IMR-90 (cell line): ENCODE data around the gene RCL1. TPM values are rescaled to one million over a fixed set of nuclear protein-coding genes. Genes with fewer than 3 reads are reported as not detected.

Experiments used
- ATAC-seq: fragments of 200-7000 bp; cut with Tn5 transposase; 2 replicates; pipeline ENCODE4 v1.9.1; 2020; ENCODE audit warnings: low read depth, mild to moderate bottlenecking, moderate library complexity
- BruUV-seq: library from RNA; stranded (reverse); fragments of 400-500 nt; replicated peaks from 2 replicates; lab custom pipeline; 2021; lab: Mats Ljungman, UMichigan
- CTCF ChIA-PET: fragments of 300-600 bp; formaldehyde crosslinking; extraction: SDS; loops from one replicate; lab custom pipeline; 2021; ENCODE audit warnings: antibody characterized with exemption; lab: Yijun Ruan, JAX
- POLR2A ChIA-PET: fragments of 300-600 bp; sonication (Branson Sonifier 250); formaldehyde crosslinking; loops from one replicate; lab custom pipeline; 2022; ENCODE audit warnings: antibody characterized with exemption; ENCODE audit not compliant: unreplicated experiment; lab: Charles Lee
- DNase-seq: peaks from one replicate; pipeline ENCODE4 v3.0.0; 2013
- H2AFZ ChIP-seq: replicated peaks from 2 replicates; pipeline ENCODE3; 2013; ENCODE audit warnings: low read length, mild to moderate bottlenecking; ENCODE audit not compliant: poor library complexity
- H2AK5ac ChIP-seq: 2 replicates; pipeline ENCODE4 v1.6.1; 2013; ENCODE audit warnings: low read depth, low read length, inconsistent platforms
- H2AK9ac ChIP-seq: replicated peaks from 2 replicates; pipeline ENCODE3; 2013; ENCODE audit warnings: mild to moderate bottlenecking, low read depth, low read length, moderate library complexity; ENCODE audit not compliant: poor library complexity
- H2BK120ac ChIP-seq: 2 replicates; pipeline ENCODE4 v1.6.1; 2013; ENCODE audit warnings: low read depth, low read length, inconsistent platforms
- H2BK15ac ChIP-seq: 3 replicates; pipeline ENCODE4 v1.6.1; 2013; ENCODE audit warnings: low read depth, low read length, inconsistent platforms
- H2BK20ac ChIP-seq: 2 replicates; pipeline ENCODE4 v1.6.1; 2013; ENCODE audit warnings: low read depth, mild to moderate bottlenecking, inconsistent platforms, low read length, moderate library complexity
- H2BK5ac ChIP-seq: 2 replicates; pipeline ENCODE4 v1.6.1; 2013; ENCODE audit warnings: mild to moderate bottlenecking, low read depth, low read length, inconsistent platforms; ENCODE audit not compliant: poor library complexity, severe bottlenecking
- H3K14ac ChIP-seq: replicated peaks from 2 replicates; pipeline ENCODE4 v1.6.1; 2013; ENCODE audit warnings: low read depth, low read length, inconsistent platforms
- H3K18ac ChIP-seq: 2 replicates; pipeline ENCODE4 v1.6.1; 2013; ENCODE audit warnings: low read depth, low read length, control low read depth
- H3K23ac ChIP-seq: 2 replicates; pipeline ENCODE4 v1.6.1; 2013; ENCODE audit warnings: low read depth, low read length, inconsistent platforms
- H3K27ac ChIP-seq: 2 replicates; pipeline ENCODE4 v1.5.1; 2013; ENCODE audit warnings: mild to moderate bottlenecking, control low read depth, low read length; ENCODE audit not compliant: insufficient read depth
- H3K27me3 ChIP-seq: 2 replicates; pipeline ENCODE4 v1.6.1; 2013; ENCODE audit warnings: low read length; ENCODE audit not compliant: control insufficient read depth, insufficient read depth
- H3K36me3 ChIP-seq: 2 replicates; pipeline ENCODE4 v1.6.1; 2013; ENCODE audit warnings: low read length, mixed read lengths; ENCODE audit not compliant: control insufficient read depth, insufficient read depth
- H3K4ac ChIP-seq: 2 replicates; pipeline ENCODE4 v1.6.1; 2013; ENCODE audit warnings: low read depth, low read length, inconsistent platforms
- H3K4me1 ChIP-seq: 2 replicates; pipeline ENCODE4 v1.6.1; 2013; ENCODE audit warnings: low read length, mixed read lengths; ENCODE audit not compliant: control insufficient read depth, insufficient read depth
- H3K4me2 ChIP-seq: 2 replicates; pipeline ENCODE4 v1.6.1; 2013; ENCODE audit warnings: low read depth, mild to moderate bottlenecking, control low read depth, low read length, moderate library complexity
- H3K4me3 ChIP-seq: 2 replicates; pipeline ENCODE4 v1.5.1; 2013; ENCODE audit warnings: low read depth, mild to moderate bottlenecking, control low read depth, low read length, moderate library complexity; ENCODE audit not compliant: insufficient read depth
- H3K56ac ChIP-seq: 2 replicates; pipeline ENCODE4 v1.6.1; 2013; ENCODE audit warnings: low read length, inconsistent platforms; ENCODE audit not compliant: insufficient read depth; ENCODE audit errors: extremely low read depth
- H3K79me1 ChIP-seq, 2 experiments: 2 replicates each; pipeline ENCODE4 v1.6.1; 2013; ENCODE audit warnings: low read length in 2 of 2, inconsistent platforms in 1 of 2, low read depth in 1 of 2
- H3K9ac ChIP-seq: 2 replicates; pipeline ENCODE4 v1.6.1; 2013; ENCODE audit warnings: low read depth, low read length, control low read depth
- H3K9me1 ChIP-seq: 2 replicates; pipeline ENCODE4 v1.6.1; 2013; ENCODE audit warnings: low read length, inconsistent platforms; ENCODE audit not compliant: insufficient read depth
- H3K9me3 ChIP-seq: 2 replicates; pipeline ENCODE4 v1.6.1; 2013; ENCODE audit warnings: low read length; ENCODE audit not compliant: control insufficient read depth, insufficient read depth
- H4K20me1 ChIP-seq: 2 replicates; pipeline ENCODE4 v1.6.1; 2013; ENCODE audit warnings: low read length, inconsistent platforms; ENCODE audit not compliant: insufficient read depth
- H4K5ac ChIP-seq: 2 replicates; pipeline ENCODE4 v1.6.1; 2013; ENCODE audit warnings: mild to moderate bottlenecking, low read depth, low read length, control low read depth
- H4K8ac ChIP-seq, 2 experiments: 2 replicates each; pipeline ENCODE4 v1.6.1; 2013; ENCODE audit warnings: low read depth in 2 of 2, low read length in 2 of 2, control low read depth in 1 of 2, inconsistent platforms in 1 of 2
- H4K91ac ChIP-seq: 2 replicates; pipeline ENCODE4 v1.6.1; 2013; ENCODE audit warnings: low read depth, low read length, inconsistent platforms; ENCODE audit not compliant: insufficient read depth
- CEBPB ChIP-seq: IDR thresholded peaks from 2 replicates; pipeline ENCODE4 v1.6.1; 2012; ENCODE audit warnings: low read depth, low read length, improper control_type of control experiment
- CHD1 ChIP-seq: IDR thresholded peaks from 2 replicates; pipeline ENCODE4 v1.6.1; 2012; ENCODE audit warnings: low read depth, low read length, improper control_type of control experiment
- FOS ChIP-seq: fragments of 150-350 bp; IDR thresholded peaks from 2 replicates; pipeline ENCODE4 v1.6.1; 2016; ENCODE audit warnings: low read depth, low read length
- MAZ ChIP-seq: IDR thresholded peaks from 2 replicates; pipeline ENCODE4 v1.6.1; 2012; ENCODE audit warnings: low read depth, mild to moderate bottlenecking, low read length, improper control_type of control experiment, moderate library complexity, borderline replicate concordance
- RAD21 ChIP-seq: IDR thresholded peaks from 2 replicates; pipeline ENCODE4 v1.6.1; 2012; ENCODE audit warnings: low read length, improper control_type of control experiment
- RCOR1 ChIP-seq: IDR thresholded peaks from 2 replicates; pipeline ENCODE4 v1.6.1; 2012; ENCODE audit warnings: mild to moderate bottlenecking, low read length, improper control_type of control experiment; ENCODE audit not compliant: insufficient replicate concordance
- RFX5 ChIP-seq: IDR thresholded peaks from 2 replicates; pipeline ENCODE4 v1.8.0; 2012; ENCODE audit warnings: low read depth, mild to moderate bottlenecking, low read length, moderate library complexity
- USF2 ChIP-seq: fragments of 150-350 bp; IDR thresholded peaks from 2 replicates; pipeline ENCODE4 v1.6.1; 2017; ENCODE audit warnings: mild to moderate bottlenecking, antibody characterized with exemption, low read length, low read depth
- whole genome bisulfite sequencing, 2 experiments: methylation state at CpG; one replicate each; pipeline versions ENCODE4 v1.1.5 to v1.1.7; 2013; ENCODE audit warnings: missing lambda C conversion rate in 2 of 2; ENCODE audit not compliant: insufficient read length in 1 of 2; ENCODE audit errors: extremely low coverage in 2 of 2; 5-methylcytosine and 5-hydroxymethylcytosine counted together
- dilution Hi-C: fragments of 300-500 bp; cut with HindIII; formaldehyde crosslinking; loops from one replicate; pipeline ENCODE4 v1.14.3; 2018; ENCODE audit warnings: low sequenced_read_pairs; ENCODE audit not compliant: unreplicated experiment
- in situ Hi-C: fragments of 300-500 bp; cut with MboI; formaldehyde crosslinking; loops from 3 replicates; pipeline ENCODE4 v1.14.3; 2019; ENCODE audit warnings: low sequenced_read_pairs, inconsistent platforms, mixed read lengths
- intact Hi-C: fragments of 100-400 bp; cut with micrococcal nuclease; formaldehyde crosslinking; loops from 2 replicates; pipeline ENCODE4 v1.10.0; 2022
- polyA plus RNA-seq, 3 experiments: library from polyadenylated mRNA; depleted of rRNA; stranded (reverse); fragments of >200 nt; gene quantifications; 2 replicates each; pipeline ENCODE4 v1.2.3, GENCODE V29; 2012; ENCODE audit warnings: low replicate concordance in 1 of 3
- total RNA-seq: library from RNA; depleted of rRNA; stranded (reverse); fragments of >200 nt; gene quantifications from 2 replicates; pipeline ENCODE4 v1.2.3, GENCODE V29; 2012

RCL1 gene
- total and polyA plus RNA-seq, 2 of the 4 experiments (the other 2 are of a cell fraction), result 12.3 to 13.8 TPM

- dilution Hi-C loops (no loop called here), intact Hi-C loops (no loop called here), in situ Hi-C loops (no loop called here)
- Histone ChIP-seq H3K27ac (no peak overlapping the region), H3K4me3 (no peak overlapping the region), H3K36me3 (no peaks in the 10 kb centered on the region), H4K20me1 (peaks cover 3% of the 10 kb centered on the region; the same call in 1 of the 2 replicates), H3K27me3 (no peaks in the 10 kb centered on the region), H3K4me1 (peaks cover 2% of the 10 kb centered on the region), H3K79me1 (peaks cover 11 to 14% of the 10 kb centered on the region in 2 experiments), H2BK120ac (no peak overlapping the region), H3K9ac (no peak overlapping the region), H2BK15ac (no peak overlapping the region), H2AK9ac (no peak overlapping the region), H3K9me1 (no peaks in the 10 kb centered on the region; the same call in 1 of the 2 replicates), H3K14ac (no peak overlapping the region), H4K91ac (no peak overlapping the region), H3K4ac (no peak overlapping the region), H3K9me3 (peaks cover 4% of the 10 kb centered on the region; the same call in 1 of the 2 replicates), H4K8ac (no peak overlapping the region), H3K4me2 (no peak overlapping the region), H2BK5ac (no peak overlapping the region), H2AFZ (no peak overlapping the region), H3K23ac (no peak overlapping the region), H4K5ac (no peak overlapping the region), H2AK5ac (no peak overlapping the region), H3K18ac (no peak overlapping the region), H3K56ac (no peak overlapping the region), H2BK20ac (no peak overlapping the region)
- no CpG with 5 or more reads among the region's 1 CpG for WGBS, 2 experiments
- ChIA-PET CTCF (no interaction called here), POLR2A (no interaction called here)
- ATAC-seq (no peak), DNase-seq (no peak)
- BruUV-seq, result no TSS peak
- TF ChIP-seq USF2 (no peak), MAZ (no peak), RCOR1 (no peak), FOS (no peak), RAD21 (no peak), CEBPB (no peak), RFX5 (no peak), CHD1 (no peak)
Observed at GRCh38 chr9:4810565-4810964, 17.8 kb downstream of the RCL1 start.
